OCI-LY1 (cell line): Measurements from ENCODE around the gene SSC5D.

Experiments used
- H2AFZ ChIP-seq: fragments of 200-600 bp; sonication (generic), shearing (Covaris generic); 2 replicates; pipeline ENCODE4 v1.6.0; 2014; ENCODE audit warnings: antibody characterized with exemption, mild to moderate bottlenecking, low read length
- H3F3A ChIP-seq: fragments of 200-600 bp; sonication (generic), shearing (Covaris generic); 2 replicates; pipeline ENCODE4 v1.6.0; 2014; ENCODE audit warnings: mild to moderate bottlenecking, antibody characterized with exemption, low read length, moderate library complexity; ENCODE audit not compliant: insufficient read depth
- H3K27ac ChIP-seq: fragments of 200-600 bp; sonication (generic); 2 replicates; pipeline ENCODE4 v1.5.1; 2014; ENCODE audit warnings: low read length, mixed run types, mild to moderate bottlenecking, low read depth; ENCODE audit not compliant: poor library complexity, severe bottlenecking
- H3K27me3 ChIP-seq: fragments of 200-600 bp; sonication (generic); 2 replicates; pipeline ENCODE4 v1.6.0; 2014; ENCODE audit warnings: antibody characterized with exemption, mild to moderate bottlenecking, low read length, moderate library complexity; ENCODE audit not compliant: insufficient read depth
- H3K36me3 ChIP-seq: fragments of 200-600 bp; sonication (generic); 2 replicates; pipeline ENCODE4 v1.6.1; 2014; ENCODE audit warnings: mild to moderate bottlenecking, antibody characterized with exemption, low read length, moderate library complexity, mixed read lengths; ENCODE audit not compliant: insufficient read depth
- H3K4me1 ChIP-seq: fragments of 200-600 bp; sonication (generic); 2 replicates; pipeline ENCODE4 v1.5.1; 2014; ENCODE audit warnings: mild to moderate bottlenecking, low read length, moderate library complexity; ENCODE audit not compliant: insufficient read depth, severe bottlenecking
- H3K4me2 ChIP-seq: fragments of 200-600 bp; sonication (generic), shearing (Covaris generic); 2 replicates; pipeline ENCODE4 v1.6.1; 2014; ENCODE audit warnings: low read length
- H3K4me3 ChIP-seq: fragments of 200-600 bp; sonication (generic); 2 replicates; pipeline ENCODE4 v1.5.1; 2014; ENCODE audit warnings: low read length, low read depth, mild to moderate bottlenecking, mixed read lengths; ENCODE audit not compliant: poor library complexity, severe bottlenecking
- H3K79me2 ChIP-seq: fragments of 200-600 bp; shearing (Covaris generic); 2 replicates; pipeline ENCODE4 v1.6.1; 2016; ENCODE audit warnings: mixed run types, low read length, mixed read lengths; ENCODE audit not compliant: insufficient read depth
- H3K9ac ChIP-seq: fragments of 200-600 bp; sonication (generic), shearing (Covaris generic); 2 replicates; pipeline ENCODE4 v1.6.1; 2014; ENCODE audit warnings: mild to moderate bottlenecking, low read length, mixed read lengths
- H3K9me2 ChIP-seq: fragments of 200-600 bp; sonication (generic), shearing (Covaris generic); 2 replicates; pipeline ENCODE4 v1.6.1; 2014; ENCODE audit warnings: low read depth, mild to moderate bottlenecking, low read length, mixed read lengths
- H3K9me3 ChIP-seq: fragments of 200-600 bp; shearing (Covaris generic); 2 replicates; pipeline ENCODE4 v1.6.1; 2014; ENCODE audit warnings: low read length, mixed read lengths
- H4K20me1 ChIP-seq: fragments of 200-600 bp; sonication (generic), shearing (Covaris generic); 2 replicates; pipeline ENCODE4 v1.6.0; 2016; ENCODE audit warnings: mild to moderate bottlenecking, low read length; ENCODE audit not compliant: insufficient read depth
- EZH2 ChIP-seq: fragments of 200-600 bp; sonication (generic), shearing (Covaris generic); IDR thresholded peaks from 2 replicates; pipeline ENCODE4 v1.8.0; 2017; ENCODE audit warnings: borderline replicate concordance, mixed run types, mild to moderate bottlenecking, antibody characterized with exemption, low read length, moderate library complexity, mixed read lengths
- TF ChIP-seq, protein P1 (sequence below): fragments of 200-600 bp; sonication (generic), shearing (Covaris generic); IDR thresholded peaks from 2 replicates; pipeline ENCODE4 v1.5.1; 2017; ENCODE audit warnings: mild to moderate bottlenecking, antibody characterized with exemption, low read length, moderate library complexity, mixed read lengths

SSC5D gene

DNA sequence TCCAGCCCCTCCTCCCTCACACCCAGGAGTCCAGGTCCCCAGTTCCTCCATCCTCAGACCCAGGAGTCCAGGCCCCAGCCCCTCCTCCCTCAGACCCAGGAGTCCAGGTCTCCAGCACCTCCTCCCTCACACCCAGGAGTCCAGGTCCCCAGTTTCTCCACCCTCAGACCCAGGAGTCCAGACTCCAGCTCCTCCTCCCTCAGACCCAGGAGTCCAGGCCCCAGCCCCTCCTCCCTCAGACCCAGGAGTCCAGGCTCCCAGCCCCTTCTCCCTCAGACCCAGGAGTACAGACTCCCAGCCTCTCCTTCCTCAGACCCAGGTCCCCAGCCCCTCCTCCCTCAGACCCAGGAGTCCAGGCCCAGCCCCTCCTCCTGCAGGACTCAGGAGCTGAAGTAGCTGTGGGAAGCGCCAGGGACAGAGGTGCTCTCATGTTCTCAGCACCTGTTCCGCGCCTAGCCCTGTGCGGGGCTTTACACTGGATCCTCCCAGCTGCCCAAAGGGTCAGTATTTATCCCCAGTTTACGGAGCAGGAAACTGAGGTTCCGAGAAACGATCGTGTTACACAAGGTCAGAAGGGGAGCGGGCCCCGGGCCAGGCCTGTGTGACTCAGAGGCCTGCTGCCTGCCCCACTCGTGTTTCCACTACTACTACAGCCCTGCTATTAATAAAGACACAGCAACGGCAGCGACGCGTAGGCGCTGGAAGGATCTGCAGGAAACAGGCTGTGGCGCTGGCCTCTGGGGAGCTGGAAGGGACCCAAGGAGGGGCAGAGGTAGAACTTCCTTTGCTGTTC is 58.8 kb downstream of the SSC5D start:
- Histone ChIP-seq H3K27ac (no peak overlapping the region), H3K36me3 (no peaks in the 10 kb centered on the region), H3K4me2 (no peak overlapping the region), H3K4me1 (no peaks in the 10 kb centered on the region), H2AFZ (no peak overlapping the region), H3F3A (no peaks in the 10 kb centered on the region), H4K20me1 (no peaks in the 10 kb centered on the region), H3K79me2 (no peaks in the 10 kb centered on the region), H3K9me3 (no peaks in the 10 kb centered on the region), H3K9ac (no peak overlapping the region), H3K9me2 (no peaks in the 10 kb centered on the region), H3K4me3 (no peak overlapping the region), H3K27me3 (peaks cover 9% of the 10 kb centered on the region; the same call in 1 of the 2 replicates)
- TF ChIP-seq, protein P1, sequence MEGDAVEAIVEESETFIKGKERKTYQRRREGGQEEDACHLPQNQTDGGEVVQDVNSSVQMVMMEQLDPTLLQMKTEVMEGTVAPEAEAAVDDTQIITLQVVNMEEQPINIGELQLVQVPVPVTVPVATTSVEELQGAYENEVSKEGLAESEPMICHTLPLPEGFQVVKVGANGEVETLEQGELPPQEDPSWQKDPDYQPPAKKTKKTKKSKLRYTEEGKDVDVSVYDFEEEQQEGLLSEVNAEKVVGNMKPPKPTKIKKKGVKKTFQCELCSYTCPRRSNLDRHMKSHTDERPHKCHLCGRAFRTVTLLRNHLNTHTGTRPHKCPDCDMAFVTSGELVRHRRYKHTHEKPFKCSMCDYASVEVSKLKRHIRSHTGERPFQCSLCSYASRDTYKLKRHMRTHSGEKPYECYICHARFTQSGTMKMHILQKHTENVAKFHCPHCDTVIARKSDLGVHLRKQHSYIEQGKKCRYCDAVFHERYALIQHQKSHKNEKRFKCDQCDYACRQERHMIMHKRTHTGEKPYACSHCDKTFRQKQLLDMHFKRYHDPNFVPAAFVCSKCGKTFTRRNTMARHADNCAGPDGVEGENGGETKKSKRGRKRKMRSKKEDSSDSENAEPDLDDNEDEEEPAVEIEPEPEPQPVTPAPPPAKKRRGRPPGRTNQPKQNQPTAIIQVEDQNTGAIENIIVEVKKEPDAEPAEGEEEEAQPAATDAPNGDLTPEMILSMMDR, result no peak
- TF ChIP-seq EZH2, result no peak

DNA sequence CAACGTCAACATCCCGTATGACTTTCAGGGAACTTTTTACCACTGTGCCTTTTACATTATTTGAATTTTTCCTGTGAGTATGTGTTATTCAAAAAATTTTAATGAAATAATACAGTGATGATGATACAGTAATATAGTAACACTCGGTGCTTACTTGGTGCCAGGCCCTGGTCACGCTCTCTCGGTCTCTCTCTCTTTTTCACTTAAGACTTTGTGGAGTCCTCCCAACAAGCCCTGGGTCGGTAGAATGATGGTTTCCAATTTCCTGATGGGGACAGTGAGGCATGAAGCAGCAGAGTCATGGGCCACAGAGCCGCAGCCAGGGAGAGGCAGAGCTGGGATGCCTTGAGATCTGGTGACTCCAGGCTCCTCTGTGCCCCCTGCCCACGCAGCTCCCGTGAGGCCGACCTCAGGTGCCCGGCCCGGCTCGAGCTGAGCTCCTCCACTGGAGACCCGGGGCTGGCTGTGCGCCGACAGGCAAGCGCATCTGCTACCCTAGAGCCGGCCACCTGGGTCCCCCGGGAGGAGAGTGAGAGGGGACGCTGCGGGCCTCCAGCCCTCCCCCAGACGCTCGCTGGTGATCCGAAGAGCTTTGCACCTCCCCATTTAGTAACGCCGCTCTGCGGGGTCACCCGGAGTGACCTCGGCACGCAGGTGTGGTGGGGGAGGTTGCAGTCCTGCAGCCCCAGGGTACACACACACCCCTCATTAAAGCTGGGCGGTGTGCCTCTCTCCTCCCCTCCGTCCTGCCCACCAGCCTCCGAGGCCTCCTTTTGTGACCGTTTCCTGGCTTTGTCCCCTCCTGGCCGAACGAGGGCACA is 61.5 kb downstream of the SSC5D start:
- Histone ChIP-seq H4K20me1 (no peaks in the 10 kb centered on the region), H3K36me3 (no peaks in the 10 kb centered on the region), H3F3A (no peaks in the 10 kb centered on the region), H3K27me3 (peaks cover 9% of the 10 kb centered on the region; the same call in 1 of the 2 replicates), H3K4me2 (no peak overlapping the region), H3K4me3 (no peak overlapping the region), H3K9ac (no peak overlapping the region), H3K79me2 (no peaks in the 10 kb centered on the region), H3K9me3 (no peaks in the 10 kb centered on the region), H3K4me1 (no peaks in the 10 kb centered on the region), H2AFZ (no peak overlapping the region), H3K27ac (no peak overlapping the region), H3K9me2 (no peaks in the 10 kb centered on the region)
- TF ChIP-seq, protein P1, result no peak

DNA sequence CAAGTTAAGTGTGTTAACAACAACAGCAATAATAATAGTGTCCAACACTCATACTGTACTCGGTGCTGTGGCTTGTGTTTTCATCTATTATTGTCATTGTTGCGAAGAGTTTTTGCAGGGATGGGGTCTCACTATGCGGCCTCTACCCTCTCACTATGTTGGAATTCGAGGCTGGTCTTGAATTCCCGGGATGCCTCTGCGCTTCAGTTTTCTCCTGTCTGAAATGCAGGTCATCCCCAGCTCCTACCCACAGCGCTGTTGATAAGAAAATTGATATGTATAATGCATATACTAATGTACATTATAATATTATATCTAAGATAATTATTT is 62.0 kb downstream of the SSC5D start:
- TF ChIP-seq EZH2, result no peak
- TF ChIP-seq, protein P1, result no peak
- H3F3A ChIP-seq, result no peaks in the 10 kb centered on the region
- H3K79me2 ChIP-seq, result no peaks in the 10 kb centered on the region
- peaks cover 8% of the 10 kb centered on the region; the same call in 1 of the 2 replicates for H3K27me3 ChIP-seq
- H3K9ac ChIP-seq, result no peak overlapping the region
- no peak overlapping the region for H3K4me2 ChIP-seq
- no peaks in the 10 kb centered on the region for H3K9me3 ChIP-seq
- H4K20me1 ChIP-seq, result no peaks in the 10 kb centered on the region
- H3K9me2 ChIP-seq, result no peaks in the 10 kb centered on the region
- H2AFZ ChIP-seq, result no peak overlapping the region
- H3K4me1 ChIP-seq, result no peaks in the 10 kb centered on the region
- no peak overlapping the region for H3K27ac ChIP-seq
- no peaks in the 10 kb centered on the region for H3K36me3 ChIP-seq
- H3K4me3 ChIP-seq, result no peak overlapping the region
